Measurements from ENCODE around the gene ROPN1. TPM values are rescaled to one million over a fixed set of nuclear protein-coding genes. Genes with fewer than 3 reads are reported as not detected.
"Not testable (repeated sequence)": the region's sequence is repeated elsewhere in the genome, so short reads cannot be mapped to it uniquely, and the experiment has no call there.

The ROPN1 gene
- total RNA-seq, 2 donors from 2014 or later = not detected

GRCh38 chr3:123984957-123985356 is 7.0 kb downstream of the ROPN1 start:
- DNase-seq = no peak
- TF ChIP-seq, protein P1, sequence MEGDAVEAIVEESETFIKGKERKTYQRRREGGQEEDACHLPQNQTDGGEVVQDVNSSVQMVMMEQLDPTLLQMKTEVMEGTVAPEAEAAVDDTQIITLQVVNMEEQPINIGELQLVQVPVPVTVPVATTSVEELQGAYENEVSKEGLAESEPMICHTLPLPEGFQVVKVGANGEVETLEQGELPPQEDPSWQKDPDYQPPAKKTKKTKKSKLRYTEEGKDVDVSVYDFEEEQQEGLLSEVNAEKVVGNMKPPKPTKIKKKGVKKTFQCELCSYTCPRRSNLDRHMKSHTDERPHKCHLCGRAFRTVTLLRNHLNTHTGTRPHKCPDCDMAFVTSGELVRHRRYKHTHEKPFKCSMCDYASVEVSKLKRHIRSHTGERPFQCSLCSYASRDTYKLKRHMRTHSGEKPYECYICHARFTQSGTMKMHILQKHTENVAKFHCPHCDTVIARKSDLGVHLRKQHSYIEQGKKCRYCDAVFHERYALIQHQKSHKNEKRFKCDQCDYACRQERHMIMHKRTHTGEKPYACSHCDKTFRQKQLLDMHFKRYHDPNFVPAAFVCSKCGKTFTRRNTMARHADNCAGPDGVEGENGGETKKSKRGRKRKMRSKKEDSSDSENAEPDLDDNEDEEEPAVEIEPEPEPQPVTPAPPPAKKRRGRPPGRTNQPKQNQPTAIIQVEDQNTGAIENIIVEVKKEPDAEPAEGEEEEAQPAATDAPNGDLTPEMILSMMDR (conservative IDR thresholded peaks at IDR 0.05) = no peak
- Mint-ChIP-seq H3K4me1 (peaks cover 2% of the 10 kb centered on the region), H3K4me3 (no peak overlapping the region), H3K9me3 (no peaks in the 10 kb centered on the region), H3K27ac (no peak overlapping the region), H3K27me3 (ENCODE audit: insufficient read depth) (peaks cover 58% of the 10 kb centered on the region), H3K36me3 (ENCODE audit: low read depth) (no peaks in the 10 kb centered on the region)
- Histone ChIP-seq H3K4me1 (ENCODE audit: control insufficient read depth, insufficient read depth, low read length) (no peaks in the 10 kb centered on the region), H3K9me3 (ENCODE audit: control insufficient read depth, low read length) (no peaks in the 10 kb centered on the region), H3K27me3 (ENCODE audit: control insufficient read depth, insufficient read depth, low read length, poor library complexity, severe bottlenecking) (peaks cover 56% of the 10 kb centered on the region), H3K9ac (ENCODE audit: extremely low read depth, low read length, poor library complexity, severe bottlenecking) (no peak overlapping the region), H3K27ac (ENCODE audit: low read depth, low read length) (no peak overlapping the region), H3K4me3 (ENCODE audit: low read length) (no peak overlapping the region), H3K36me3 (ENCODE audit: control insufficient read depth, insufficient read depth, low read length) (no peaks in the 10 kb centered on the region)
- 97% methylated on average over 2 of the region's 3 CpGs; no CpG with 5 or more reads in 1 of the 2 experiments for WGBS, 2 experiments (ENCODE audit: insufficient coverage in 1 of 2, insufficient read length in 1 of 2)

- Histone ChIP-seq H3K27ac (ENCODE audit: low read depth, low read length) (no peak overlapping the region), H3K9me3 (ENCODE audit: control insufficient read depth, low read length) (no peaks in the 10 kb centered on the region), H3K27me3 (ENCODE audit: control insufficient read depth, insufficient read depth, low read length, poor library complexity, severe bottlenecking) (peaks cover 50% of the 10 kb centered on the region), H3K4me3 (ENCODE audit: low read length) (no peak overlapping the region), H3K4me1 (ENCODE audit: control insufficient read depth, insufficient read depth, low read length) (no peaks in the 10 kb centered on the region), H3K36me3 (ENCODE audit: control insufficient read depth, insufficient read depth, low read length) (no peaks in the 10 kb centered on the region), H3K9ac (ENCODE audit: extremely low read depth, low read length, poor library complexity, severe bottlenecking) (no peak overlapping the region)
- H3K36me3 Mint-ChIP-seq (ENCODE audit: low read depth) = no peaks in the 10 kb centered on the region
- H3K27me3 Mint-ChIP-seq (ENCODE audit: insufficient read depth) = peaks cover 54% of the 10 kb centered on the region
- 88 to 98% methylated on average over 1 of the region's 1 CpG for WGBS, 2 experiments (ENCODE audit: insufficient coverage in 1 of 2, insufficient read length in 1 of 2)
- no peak for DNase-seq
- peaks cover 2% of the 10 kb centered on the region for H3K4me1 Mint-ChIP-seq
- no peak overlapping the region for H3K27ac Mint-ChIP-seq
- TF ChIP-seq, protein P1 (conservative IDR thresholded peaks at IDR 0.05) = no peak
- H3K4me3 Mint-ChIP-seq = no peak overlapping the region
- H3K9me3 Mint-ChIP-seq = no peaks in the 10 kb centered on the region
Observed at GRCh38 chr3:123984350-123984749, 7.6 kb downstream of the ROPN1 start.

- H3K4me3 Mint-ChIP-seq; H3K36me3 Mint-ChIP-seq (ENCODE audit: low read depth): not testable (repeated sequence)
- WGBS, 2 experiments (ENCODE audit: insufficient coverage in 1 of 2, insufficient read length in 1 of 2) = 74 to 77% methylated on average over 4 of the region's 4 CpGs
Observed at GRCh38 chr3:123981317-123981716, 10.6 kb downstream of the ROPN1 start.

GRCh38 chr3:123980539-123980938 is 11.4 kb downstream of the ROPN1 start:
- Histone ChIP-seq H3K9me3 (ENCODE audit: control insufficient read depth, low read length) (no peaks in the 10 kb centered on the region), H3K4me3 (ENCODE audit: low read length) (peak overlapping the region; percentile 69), H3K27ac (ENCODE audit: low read depth, low read length) (no peak overlapping the region), H3K36me3 (ENCODE audit: control insufficient read depth, insufficient read depth, low read length) (no peaks in the 10 kb centered on the region), H3K9ac (ENCODE audit: extremely low read depth, low read length, poor library complexity, severe bottlenecking) (no peak overlapping the region), H3K4me1 (ENCODE audit: control insufficient read depth, insufficient read depth, low read length) (no peaks in the 10 kb centered on the region), H3K27me3 (ENCODE audit: control insufficient read depth, insufficient read depth, low read length, poor library complexity, severe bottlenecking) (peaks cover 19% of the 10 kb centered on the region)
- DNase-seq = no peak
- Mint-ChIP-seq H3K9me3 (no peaks in the 10 kb centered on the region), H3K27ac (no peak overlapping the region), H3K4me1 (peaks cover 2% of the 10 kb centered on the region), H3K27me3 (ENCODE audit: insufficient read depth) (peaks cover 29% of the 10 kb centered on the region), H3K36me3 (ENCODE audit: low read depth) (no peaks in the 10 kb centered on the region), H3K4me3 (peak overlapping the region; percentile 53)
- WGBS, 2 experiments (ENCODE audit: insufficient coverage in 1 of 2, insufficient read length in 1 of 2) = 83 to 88% methylated on average over 3 of the region's 4 CpGs
- TF ChIP-seq, protein P1 (conservative IDR thresholded peaks at IDR 0.05) = no peak

More at GRCh38 chr3:123981317-123981716, 10.6 kb downstream of the ROPN1 start:
- H3K9me3 ChIP-seq (ENCODE audit: control insufficient read depth, low read length); H3K4me1 ChIP-seq (ENCODE audit: control insufficient read depth, insufficient read depth, low read length); H3K27ac Mint-ChIP-seq; H3K4me3 ChIP-seq (ENCODE audit: low read length); H3K9ac ChIP-seq (ENCODE audit: extremely low read depth, low read length, poor library complexity, severe bottlenecking); H3K4me1 Mint-ChIP-seq; H3K36me3 ChIP-seq (ENCODE audit: control insufficient read depth, insufficient read depth, low read length); H3K27ac ChIP-seq (ENCODE audit: low read depth, low read length); DNase-seq; H3K9me3 Mint-ChIP-seq: not testable (repeated sequence)
- H3K27me3 ChIP-seq (ENCODE audit: control insufficient read depth, insufficient read depth, low read length, poor library complexity, severe bottlenecking) = peaks cover 20% of the 10 kb centered on the region
- peaks cover 30% of the 10 kb centered on the region for H3K27me3 Mint-ChIP-seq (ENCODE audit: insufficient read depth)

All from endodermal cell (in vitro differentiated cells).